Measurements from ENCODE around the gene PIPOX.

The PIPOX gene

DNA sequence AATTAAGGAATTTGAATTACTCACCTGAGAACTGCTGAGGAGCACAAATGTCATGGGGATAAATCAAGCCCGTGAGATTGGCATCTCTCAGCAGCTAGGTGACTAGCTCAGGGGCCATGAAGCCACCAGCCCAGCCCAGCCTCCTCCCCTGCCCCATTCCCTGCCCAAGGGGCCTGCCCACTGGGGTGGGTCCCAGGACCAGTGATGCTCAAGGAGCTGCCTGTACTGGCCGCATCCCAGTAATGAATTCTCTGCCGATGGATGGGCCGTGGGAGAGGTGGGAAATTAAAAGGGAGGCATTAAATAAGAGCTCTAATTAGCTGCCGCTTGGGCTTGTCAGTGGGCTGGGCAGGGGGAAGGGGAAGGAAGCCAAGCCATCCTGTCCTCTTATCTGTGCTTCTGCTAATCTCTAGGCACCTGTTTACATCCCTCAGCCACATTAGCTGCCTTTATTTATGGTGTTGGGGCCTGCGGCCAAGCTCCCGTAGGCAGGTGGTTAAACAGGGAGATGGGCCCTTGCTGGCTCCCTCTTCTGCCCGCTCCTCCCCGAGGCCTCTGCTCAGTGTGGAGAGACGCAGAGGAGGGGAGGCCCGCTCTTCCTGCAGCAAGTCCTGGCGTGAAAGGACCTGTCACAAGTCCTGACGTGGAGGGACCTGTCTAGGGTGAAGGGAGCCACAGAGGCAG, 48.8 kb downstream of the PIPOX start:
- H3K9me3 ChIP-seq (ENCODE audit: insufficient read depth, low read depth, low read length): no peaks in the 10 kb centered on the region
- H3K36me3 ChIP-seq (ENCODE audit: insufficient read depth, low read depth, low read length): peaks cover 42% of the 10 kb centered on the region
- H3K27ac ChIP-seq (ENCODE audit: low read length): no peak overlapping the region
- H3K4me3 ChIP-seq (ENCODE audit: low read length): no peak overlapping the region
- H3K27me3 ChIP-seq (ENCODE audit: insufficient read depth, low read length): no peaks in the 10 kb centered on the region
- no peak overlapping the region for H3K9ac ChIP-seq (ENCODE audit: low read depth, low read length)
- H3K4me1 ChIP-seq (ENCODE audit: insufficient read depth, low read length): peaks cover 3% of the 10 kb centered on the region; the same call in 1 of the 2 replicates

DNA sequence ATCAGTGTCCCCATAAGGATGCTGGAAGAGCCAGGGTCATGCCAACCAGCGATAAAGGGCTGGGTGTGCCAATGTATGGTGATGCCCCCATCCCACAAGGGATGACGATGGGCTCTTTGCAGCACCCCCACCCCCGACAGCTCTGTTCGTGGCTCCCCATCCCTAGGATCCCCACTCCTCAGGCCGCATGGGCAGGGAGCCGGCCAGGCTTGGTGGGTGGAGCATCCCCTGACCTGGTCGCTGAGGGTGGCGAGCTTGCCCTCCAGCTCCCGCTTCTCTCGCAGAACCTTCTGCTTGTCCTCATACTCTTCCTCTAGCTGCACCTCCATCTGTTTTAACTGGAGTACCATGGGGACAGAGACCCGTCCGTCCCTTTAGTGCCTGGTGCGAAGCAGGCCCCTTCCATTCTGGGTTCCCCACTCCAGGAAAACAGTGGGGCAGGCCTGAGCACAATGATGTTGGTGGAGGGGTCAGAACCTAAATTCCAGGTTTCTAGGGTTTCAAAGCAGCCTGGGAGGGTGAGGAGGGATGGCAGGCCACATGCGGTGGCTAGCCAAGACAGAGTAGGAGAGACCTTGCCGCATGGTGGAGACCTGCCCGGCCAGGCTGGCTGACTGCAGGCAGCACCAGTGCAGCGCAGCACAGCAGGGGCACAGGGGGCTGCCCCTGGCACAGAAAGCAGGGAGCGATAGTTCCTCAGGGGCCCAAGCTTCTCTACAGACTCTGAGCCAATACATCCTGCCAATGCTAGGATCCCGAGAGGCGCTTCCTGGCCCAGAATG, 50.3 kb downstream of the PIPOX start:
- Histone ChIP-seq H3K4me3 (ENCODE audit: low read length) (no peak overlapping the region), H3K36me3 (ENCODE audit: insufficient read depth, low read depth, low read length) (peaks cover 55% of the 10 kb centered on the region), H3K4me1 (ENCODE audit: insufficient read depth, low read length) (peaks cover 3% of the 10 kb centered on the region; the same call in 1 of the 2 replicates), H3K27me3 (ENCODE audit: insufficient read depth, low read length) (no peaks in the 10 kb centered on the region), H3K9ac (ENCODE audit: low read depth, low read length) (no peak overlapping the region), H3K9me3 (ENCODE audit: insufficient read depth, low read depth, low read length) (no peaks in the 10 kb centered on the region), H3K27ac (ENCODE audit: low read length) (no peak overlapping the region)

DNA sequence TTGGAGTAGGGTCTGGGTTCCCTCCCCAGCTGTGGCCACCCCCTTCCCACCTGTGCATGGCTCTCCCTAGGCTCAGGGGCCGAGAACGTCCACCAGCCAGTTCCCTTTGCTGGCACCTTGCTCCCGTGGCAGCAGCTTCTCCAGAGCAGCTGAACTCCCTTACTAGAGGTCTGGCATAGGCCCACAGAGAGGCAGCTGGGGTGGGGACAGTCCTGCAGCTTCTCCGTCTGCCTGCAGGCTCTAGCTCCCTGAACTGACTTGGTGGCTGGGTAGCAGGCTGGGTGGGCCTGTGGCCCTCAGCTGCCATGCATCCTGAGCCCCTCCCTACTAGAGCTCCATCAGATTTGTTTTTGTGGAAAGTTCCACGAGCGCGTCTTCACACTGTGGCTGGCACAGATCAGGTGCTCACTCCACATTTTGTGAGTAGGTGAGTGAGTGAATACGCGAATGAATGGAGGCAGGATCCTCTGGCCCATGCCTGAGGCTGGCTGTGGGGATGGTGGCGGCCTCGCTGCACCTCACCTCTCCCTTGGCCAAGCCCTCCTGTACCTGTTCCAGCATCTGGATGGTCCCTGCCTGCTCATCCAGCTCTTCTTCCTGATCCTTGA, 51.3 kb downstream of the PIPOX start:
- Histone ChIP-seq H3K27me3 (ENCODE audit: insufficient read depth, low read length) (no peaks in the 10 kb centered on the region), H3K9ac (ENCODE audit: low read depth, low read length) (no peak overlapping the region), H3K4me1 (ENCODE audit: insufficient read depth, low read length) (peaks cover 3% of the 10 kb centered on the region; the same call in 1 of the 2 replicates), H3K9me3 (ENCODE audit: insufficient read depth, low read depth, low read length) (no peaks in the 10 kb centered on the region), H3K27ac (ENCODE audit: low read length) (no peak overlapping the region), H3K4me3 (ENCODE audit: low read length) (no peak overlapping the region), H3K36me3 (ENCODE audit: insufficient read depth, low read depth, low read length) (peaks cover 60% of the 10 kb centered on the region)

DNA sequence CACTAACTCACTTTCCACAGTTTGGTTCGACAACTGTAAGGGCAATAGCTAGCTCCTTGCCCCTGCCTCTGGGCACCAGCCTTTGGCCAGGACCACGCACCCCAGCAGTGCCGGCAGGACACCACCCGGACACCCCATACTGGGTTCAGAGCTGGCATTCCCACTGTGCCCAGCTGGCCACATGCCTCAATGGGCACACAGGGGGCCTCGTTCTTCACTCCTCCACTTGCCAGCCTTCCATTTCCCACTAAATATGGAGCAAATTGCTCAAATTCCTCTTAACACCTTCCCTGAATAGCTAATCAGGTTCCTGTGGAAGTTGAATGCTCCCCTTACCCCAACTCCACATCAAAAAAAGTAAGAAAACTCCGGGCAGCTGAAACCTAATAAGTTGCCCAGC, 52.5 kb downstream of the PIPOX start:
- peaks cover 49% of the 10 kb centered on the region for H3K36me3 ChIP-seq (ENCODE audit: insufficient read depth, low read depth, low read length)
- H3K9me3 ChIP-seq (ENCODE audit: insufficient read depth, low read depth, low read length): no peaks in the 10 kb centered on the region
- H3K27me3 ChIP-seq (ENCODE audit: insufficient read depth, low read length): no peaks in the 10 kb centered on the region
- no peak overlapping the region for H3K4me3 ChIP-seq (ENCODE audit: low read length)
- peaks cover 5% of the 10 kb centered on the region for H3K4me1 ChIP-seq (ENCODE audit: insufficient read depth, low read length)
- no peak overlapping the region for H3K9ac ChIP-seq (ENCODE audit: low read depth, low read length)
- no peak overlapping the region for H3K27ac ChIP-seq (ENCODE audit: low read length)

DNA sequence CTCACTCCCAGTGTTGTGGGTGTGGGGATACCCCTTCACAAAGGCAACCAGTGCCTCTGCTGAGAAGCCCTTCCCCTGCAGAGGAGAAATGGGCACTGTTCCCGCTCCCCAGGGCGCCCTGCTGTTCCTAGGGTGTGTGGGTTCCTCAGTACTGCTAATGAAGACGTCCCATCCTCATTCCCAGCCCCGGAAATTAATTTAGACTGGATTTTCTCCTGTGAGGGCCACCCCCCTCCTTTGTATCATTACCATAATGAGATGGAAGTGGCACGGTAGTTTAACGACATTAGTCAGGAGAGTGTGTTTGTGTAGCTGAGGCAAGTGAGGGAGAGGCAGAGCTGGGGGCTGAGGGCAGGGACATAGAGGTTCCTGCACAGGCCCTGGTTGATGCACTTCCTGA, 53.2 kb downstream of the PIPOX start:
- H3K4me1 ChIP-seq (ENCODE audit: insufficient read depth, low read length): peaks cover 6% of the 10 kb centered on the region
- no peak overlapping the region for H3K9ac ChIP-seq (ENCODE audit: low read depth, low read length)
- H3K27me3 ChIP-seq (ENCODE audit: insufficient read depth, low read length): no peaks in the 10 kb centered on the region
- H3K36me3 ChIP-seq (ENCODE audit: insufficient read depth, low read depth, low read length): peaks cover 47% of the 10 kb centered on the region
- H3K4me3 ChIP-seq (ENCODE audit: low read length): no peak overlapping the region
- no peak overlapping the region for H3K27ac ChIP-seq (ENCODE audit: low read length)
- H3K9me3 ChIP-seq (ENCODE audit: insufficient read depth, low read depth, low read length): no peaks in the 10 kb centered on the region

DNA sequence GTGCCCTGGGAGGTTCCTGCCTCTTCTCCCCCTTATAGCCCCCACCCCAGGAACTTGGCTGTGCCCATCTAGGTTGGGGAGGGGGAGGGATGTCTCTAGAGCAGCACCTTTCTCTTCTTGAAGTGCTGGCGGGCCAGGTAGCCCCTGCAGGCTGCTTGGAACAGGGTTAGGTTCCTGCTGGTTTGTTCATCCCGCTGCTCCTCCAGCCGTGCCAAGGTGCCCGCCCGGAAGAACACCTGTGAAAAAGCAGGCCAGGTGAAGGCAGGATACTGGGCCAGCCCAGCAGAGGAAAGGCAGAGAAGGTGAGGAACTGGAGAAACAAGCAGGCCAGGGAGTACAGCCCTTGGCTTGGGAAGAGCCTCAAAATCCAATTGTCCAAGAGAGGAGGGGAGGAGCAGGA, 56.6 kb downstream of the PIPOX start:
- Histone ChIP-seq H3K27me3 (ENCODE audit: insufficient read depth, low read length) (no peaks in the 10 kb centered on the region), H3K4me3 (ENCODE audit: low read length) (no peak overlapping the region), H3K27ac (ENCODE audit: low read length) (no peak overlapping the region), H3K36me3 (ENCODE audit: insufficient read depth, low read depth, low read length) (peaks cover 31% of the 10 kb centered on the region), H3K9ac (ENCODE audit: low read depth, low read length) (no peak overlapping the region), H3K4me1 (ENCODE audit: insufficient read depth, low read length) (peaks cover 3% of the 10 kb centered on the region), H3K9me3 (ENCODE audit: insufficient read depth, low read depth, low read length) (no peaks in the 10 kb centered on the region)

DNA sequence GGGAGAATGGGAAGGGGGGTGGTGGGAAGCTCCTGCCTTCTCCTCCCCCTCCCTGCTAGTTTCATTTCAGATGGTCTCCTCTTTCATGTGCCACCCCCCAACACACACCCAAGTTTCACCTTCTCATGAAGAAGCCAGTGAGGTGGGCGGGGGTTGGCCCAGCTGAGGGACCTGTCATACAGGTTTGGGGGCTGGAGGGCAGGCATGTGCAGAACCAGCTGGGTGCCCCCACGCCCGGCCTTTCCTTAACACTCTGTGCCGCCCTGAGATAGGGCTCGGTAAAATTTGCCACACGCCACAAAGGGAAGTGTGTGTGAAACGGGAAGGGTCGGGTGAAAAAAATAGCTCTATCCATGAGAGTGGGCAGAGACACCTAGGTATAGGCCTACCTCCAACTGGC, 57.4 kb downstream of the PIPOX start:
- Histone ChIP-seq H3K4me3 (ENCODE audit: low read length) (no peak overlapping the region), H3K4me1 (ENCODE audit: insufficient read depth, low read length) (peaks cover 3% of the 10 kb centered on the region), H3K27ac (ENCODE audit: low read length) (no peak overlapping the region), H3K9ac (ENCODE audit: low read depth, low read length) (no peak overlapping the region), H3K27me3 (ENCODE audit: insufficient read depth, low read length) (no peaks in the 10 kb centered on the region), H3K36me3 (ENCODE audit: insufficient read depth, low read depth, low read length) (peaks cover 27% of the 10 kb centered on the region), H3K9me3 (ENCODE audit: insufficient read depth, low read depth, low read length) (no peaks in the 10 kb centered on the region)

DNA sequence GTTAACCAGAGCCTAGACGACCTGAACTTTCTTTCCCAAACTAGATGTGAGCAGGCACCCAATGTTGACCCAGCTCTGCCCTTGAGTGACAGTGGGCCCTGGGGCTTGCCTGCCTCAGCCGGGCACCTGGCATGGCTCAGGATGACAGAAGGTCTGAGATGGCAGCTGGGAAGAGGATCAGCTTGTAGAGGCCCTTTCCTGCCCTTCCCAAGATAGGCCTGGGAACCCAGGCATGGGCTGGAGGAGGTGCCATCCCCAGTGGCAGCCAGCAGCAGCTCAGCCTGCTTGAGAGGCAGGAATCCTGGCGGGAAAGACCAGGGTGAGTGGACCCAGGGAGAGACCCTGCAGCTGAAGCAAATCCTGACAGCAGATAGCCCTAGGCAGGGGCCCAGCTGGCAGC, 59.1 kb downstream of the PIPOX start:
- Histone ChIP-seq H3K27ac (ENCODE audit: low read length) (no peak overlapping the region), H3K9ac (ENCODE audit: low read depth, low read length) (no peak overlapping the region), H3K27me3 (ENCODE audit: insufficient read depth, low read length) (no peaks in the 10 kb centered on the region), H3K9me3 (ENCODE audit: insufficient read depth, low read depth, low read length) (no peaks in the 10 kb centered on the region), H3K36me3 (ENCODE audit: insufficient read depth, low read depth, low read length) (peaks cover 23% of the 10 kb centered on the region), H3K4me1 (ENCODE audit: insufficient read depth, low read length) (peaks cover 3% of the 10 kb centered on the region), H3K4me3 (ENCODE audit: low read length) (no peak overlapping the region)

DNA sequence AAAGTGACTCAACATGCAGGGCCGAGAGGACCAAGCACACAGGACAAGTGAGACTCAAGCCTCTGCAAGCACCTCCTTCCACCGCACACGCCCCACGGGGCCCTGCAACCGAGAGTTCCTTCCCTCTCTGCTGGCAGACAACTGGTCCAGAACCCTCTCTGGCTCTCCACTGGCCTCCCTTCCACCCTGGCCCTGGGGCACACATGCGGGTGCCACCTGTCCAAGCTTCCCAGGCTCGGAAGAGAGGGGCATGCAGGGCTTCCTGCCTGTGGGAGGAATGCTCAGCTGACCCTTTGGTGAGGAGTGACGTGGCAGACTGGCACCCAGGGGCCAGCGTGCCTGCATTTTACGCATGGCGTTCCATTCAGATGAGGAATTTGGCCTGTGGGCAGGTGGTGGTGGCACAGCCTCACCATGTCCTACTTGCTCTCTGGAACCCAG, 59.8 kb downstream of the PIPOX start:
- Histone ChIP-seq H3K36me3 (ENCODE audit: insufficient read depth, low read depth, low read length) (peaks cover 16% of the 10 kb centered on the region), H3K4me3 (ENCODE audit: low read length) (no peak overlapping the region), H3K9me3 (ENCODE audit: insufficient read depth, low read depth, low read length) (no peaks in the 10 kb centered on the region), H3K4me1 (ENCODE audit: insufficient read depth, low read length) (peaks cover 3% of the 10 kb centered on the region), H3K27me3 (ENCODE audit: insufficient read depth, low read length) (no peaks in the 10 kb centered on the region), H3K9ac (ENCODE audit: low read depth, low read length) (no peak overlapping the region), H3K27ac (ENCODE audit: low read length) (no peak overlapping the region)

DNA sequence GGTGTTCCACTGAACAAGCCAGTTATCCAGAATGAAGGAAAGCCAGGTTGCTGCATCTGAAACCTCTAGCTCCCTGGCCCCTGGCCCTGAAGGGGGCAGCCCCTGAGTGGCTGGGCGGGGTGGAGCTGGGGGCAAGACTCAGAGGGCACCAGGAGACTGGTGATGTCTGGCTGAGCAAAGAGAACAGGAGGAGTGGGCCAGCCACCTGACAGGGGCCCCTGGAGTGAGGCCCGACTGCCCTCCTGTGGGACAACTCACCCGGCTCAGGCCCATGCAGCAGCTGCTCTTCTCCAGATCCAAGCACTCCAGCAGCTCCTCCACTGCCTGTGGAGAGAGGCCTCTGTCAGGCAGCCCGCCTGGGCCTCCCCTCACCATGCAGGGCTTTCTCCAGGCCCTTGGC, 60.4 kb downstream of the PIPOX start:
- H3K36me3 ChIP-seq (ENCODE audit: insufficient read depth, low read depth, low read length): peaks cover 10% of the 10 kb centered on the region; the same call in 1 of the 2 replicates
- no peaks in the 10 kb centered on the region for H3K27me3 ChIP-seq (ENCODE audit: insufficient read depth, low read length)
- no peaks in the 10 kb centered on the region for H3K9me3 ChIP-seq (ENCODE audit: insufficient read depth, low read depth, low read length)
- H3K9ac ChIP-seq (ENCODE audit: low read depth, low read length): no peak overlapping the region
- no peak overlapping the region for H3K27ac ChIP-seq (ENCODE audit: low read length)
- H3K4me1 ChIP-seq (ENCODE audit: insufficient read depth, low read length): peaks cover 3% of the 10 kb centered on the region
- H3K4me3 ChIP-seq (ENCODE audit: low read length): no peak overlapping the region

Data from iPS-20b (cell line).